SK-N-SH treated with all-trans-retinoic acid at 6 μM for 48 hours (cell line): ENCODE data around the gene CSNK1D.

Source experiments
- ATAC-seq: fragments of 200-7000 bp; cut with Tn5 transposase; 3 replicates; pipeline ENCODE4 v1.9.1; 2020; ENCODE audit warnings: mild to moderate bottlenecking, moderate library complexity
- ARNTL ChIP-seq: fragments of 450-650 bp; formaldehyde crosslinking; IDR thresholded peaks from 2 replicates; pipeline ENCODE4 v1.5.0; 2020; ENCODE audit warnings: low read depth, mild to moderate bottlenecking, moderate library complexity, borderline replicate concordance
- CREB5 ChIP-seq: fragments of 250-450 bp; sonication (Bioruptor Pico); IDR thresholded peaks from 2 replicates; pipeline ENCODE4 v1.5.1; 2020; ENCODE audit warnings: low read depth, mild to moderate bottlenecking, moderate library complexity
- CSDC2 ChIP-seq: fragments of 250-450 bp; sonication (Bioruptor Pico); IDR thresholded peaks from 2 replicates; pipeline ENCODE4 v1.5.0; 2020; ENCODE audit warnings: mild to moderate bottlenecking, moderate library complexity
- CSRNP3 ChIP-seq: fragments of 250-450 bp; sonication (Bioruptor Pico); IDR thresholded peaks from 2 replicates; pipeline ENCODE4 v1.5.1; 2021; ENCODE audit warnings: mild to moderate bottlenecking, moderate library complexity
- ESRRG ChIP-seq: fragments of 250-450 bp; sonication (Bioruptor Pico); IDR thresholded peaks from 2 replicates; pipeline ENCODE4 v1.6.1; 2021; ENCODE audit warnings: mild to moderate bottlenecking
- GLIS3 ChIP-seq: fragments of 250-450 bp; sonication (Bioruptor Pico); IDR thresholded peaks from 2 replicates; pipeline ENCODE4 v1.5.0; 2020; ENCODE audit warnings: mild to moderate bottlenecking, moderate library complexity
- ISL1 ChIP-seq: fragments of 250-450 bp; sonication (Bioruptor Pico); IDR thresholded peaks from 2 replicates; pipeline ENCODE4 v2.1.2; 2022; ENCODE audit warnings: mild to moderate bottlenecking, moderate library complexity
- OSR1 ChIP-seq: fragments of 250-450 bp; sonication (Bioruptor Pico); IDR thresholded peaks from 2 replicates; pipeline ENCODE4 v1.8.0; 2022; ENCODE audit warnings: moderate library complexity, mild to moderate bottlenecking, inconsistent platforms
- PATZ1 ChIP-seq: fragments of 250-450 bp; sonication (Bioruptor Pico); IDR thresholded peaks from 2 replicates; pipeline ENCODE4 v1.8.0; 2020; ENCODE audit warnings: mild to moderate bottlenecking, moderate library complexity, borderline replicate concordance
- POU6F1 ChIP-seq: fragments of 250-450 bp; sonication (Bioruptor Pico); IDR thresholded peaks from 2 replicates; pipeline ENCODE4 v1.8.0; 2021; ENCODE audit warnings: low read depth, mild to moderate bottlenecking, moderate library complexity, borderline replicate concordance
- RARB ChIP-seq: fragments of 250-450 bp; sonication (Bioruptor Pico); IDR thresholded peaks from 2 replicates; pipeline ENCODE4 v1.8.0; 2021; ENCODE audit warnings: mild to moderate bottlenecking, moderate library complexity
- SNAI2 ChIP-seq: fragments of 250-450 bp; sonication (Bioruptor Pico); IDR thresholded peaks from 2 replicates; pipeline ENCODE4 v1.5.0; 2020; ENCODE audit warnings: mild to moderate bottlenecking, moderate library complexity
- TCF4 ChIP-seq: fragments of 250-450 bp; sonication (Bioruptor Pico); IDR thresholded peaks from 2 replicates; pipeline ENCODE4 v1.8.0; 2021; ENCODE audit warnings: mild to moderate bottlenecking, moderate library complexity, borderline replicate concordance
- TOX ChIP-seq: fragments of 250-450 bp; sonication (Bioruptor Pico); IDR thresholded peaks from 2 replicates; pipeline ENCODE4 v1.8.0; 2021; ENCODE audit warnings: mild to moderate bottlenecking, moderate library complexity, borderline replicate concordance
- TSHZ2 ChIP-seq: fragments of 250-450 bp; sonication (Bioruptor Pico); IDR thresholded peaks from 2 replicates; pipeline ENCODE4 v1.5.0; 2020; ENCODE audit warnings: mild to moderate bottlenecking, moderate library complexity
- ZC3H10 ChIP-seq: fragments of 250-450 bp; sonication (Bioruptor Pico); IDR thresholded peaks from 2 replicates; pipeline ENCODE4 v1.5.1; 2021; ENCODE audit warnings: mild to moderate bottlenecking, moderate library complexity
- ZFP3 ChIP-seq: fragments of 250-450 bp; sonication (Bioruptor Pico); IDR thresholded peaks from 2 replicates; pipeline ENCODE4 v1.5.0; 2020; ENCODE audit warnings: mild to moderate bottlenecking, moderate library complexity
- ZFP30 ChIP-seq: fragments of 450-650 bp; formaldehyde crosslinking; IDR thresholded peaks from 2 replicates; pipeline ENCODE4 v1.5.0; 2022; ENCODE audit warnings: mild to moderate bottlenecking, moderate library complexity
- ZNF565 ChIP-seq: fragments of 450-650 bp; formaldehyde crosslinking; conservative IDR thresholded peaks from 2 replicates; pipeline ENCODE4 v1.5.0; 2020; ENCODE audit warnings: low read depth, mild to moderate bottlenecking, moderate library complexity
- ZNF70 ChIP-seq: fragments of 450-650 bp; formaldehyde crosslinking; IDR thresholded peaks from 2 replicates; pipeline ENCODE4 v1.5.0; 2020; ENCODE audit warnings: mild to moderate bottlenecking, moderate library complexity
- ZNF8 ChIP-seq: fragments of 450-650 bp; formaldehyde crosslinking; IDR thresholded peaks from 2 replicates; pipeline ENCODE4 v1.5.0; 2020; ENCODE audit warnings: mild to moderate bottlenecking, moderate library complexity

The CSNK1D gene

GRCh38 chr17:82234211-82235055, 39.1 kb downstream of the CSNK1D start:
- TF ChIP-seq PATZ1 (CRISPR knock-in tag) (no peak), ZNF565 (no peak), ARNTL (CRISPR knock-in tag) (no peak), CREB5 (CRISPR knock-in tag) (no peak), ISL1 (no peak), TOX (CRISPR knock-in tag) (no peak), ZFP30 (CRISPR knock-in tag) (no peak), SNAI2 (no peak), POU6F1 (no peak), TSHZ2 (CRISPR knock-in tag) (no peak), ESRRG (CRISPR knock-in tag) (no peak), GLIS3 (CRISPR knock-in tag) (no peak), OSR1 (CRISPR knock-in tag) (no peak), CSRNP3 (CRISPR knock-in tag) (no peak), RARB (no peak), ZNF8 (CRISPR knock-in tag) (no peak), ZFP3 (CRISPR knock-in tag) (no peak), CSDC2 (CRISPR knock-in tag) (no peak), TCF4 (no peak)
- TF ChIP-seq, all 23 proteins: peak for 0
- ATAC-seq = no peak

GRCh38 chr17:82232876-82233785, 40.4 kb downstream of the CSNK1D start:
- ATAC-seq = no peak
- no peak for TF ChIP-seq ZFP30 (CRISPR knock-in tag)
- TF ChIP-seq ARNTL (CRISPR knock-in tag) = no peak
- no peak for TF ChIP-seq PATZ1 (CRISPR knock-in tag)
- no peak for TF ChIP-seq ZNF70 (CRISPR knock-in tag)
- no peak for TF ChIP-seq POU6F1
- TF ChIP-seq RARB = no peak
- no peak for TF ChIP-seq ZC3H10
- TF ChIP-seq CREB5 (CRISPR knock-in tag) = no peak
- no peak for TF ChIP-seq CSRNP3 (CRISPR knock-in tag)
